Neural progenitor cell (in vitro differentiated cells): ENCODE data around the gene RPN1.

Experiments used
- EZH2phosphoT487 ChIP-seq: fragments of 200-600 bp; sonication (generic); IDR thresholded peaks from 2 replicates; pipeline ENCODE4 v1.6.1; 2017; ENCODE audit warnings: antibody characterized with exemption
- TF ChIP-seq, protein P1 (sequence below): fragments of 200-600 bp; sonication (generic); IDR thresholded peaks from 2 replicates; pipeline ENCODE4 v1.5.1; 2017; ENCODE audit warnings: antibody characterized with exemption, mild to moderate bottlenecking

DNA sequence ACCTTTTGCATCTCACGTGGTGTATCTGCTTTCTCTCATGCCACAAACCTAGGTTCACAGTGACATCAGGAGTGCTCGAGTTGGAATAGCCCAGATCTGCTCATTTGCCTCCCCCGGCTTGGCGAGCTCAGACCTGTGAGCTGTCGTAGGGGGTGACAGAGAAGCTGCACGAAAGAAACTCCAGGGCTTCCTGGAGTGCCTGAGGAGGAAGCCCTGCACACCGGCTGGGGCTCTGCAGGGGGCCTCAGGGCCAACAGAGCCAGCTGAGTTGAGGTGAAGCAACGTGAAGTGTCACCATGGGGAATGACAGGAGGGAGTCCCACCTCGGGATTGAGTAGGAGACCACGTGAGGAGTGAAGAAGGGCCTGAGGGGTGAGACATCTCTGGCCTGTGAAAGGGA is 62.5 kb downstream of the RPN1 start:
- no peak for TF ChIP-seq EZH2phosphoT487
- TF ChIP-seq, protein P1, sequence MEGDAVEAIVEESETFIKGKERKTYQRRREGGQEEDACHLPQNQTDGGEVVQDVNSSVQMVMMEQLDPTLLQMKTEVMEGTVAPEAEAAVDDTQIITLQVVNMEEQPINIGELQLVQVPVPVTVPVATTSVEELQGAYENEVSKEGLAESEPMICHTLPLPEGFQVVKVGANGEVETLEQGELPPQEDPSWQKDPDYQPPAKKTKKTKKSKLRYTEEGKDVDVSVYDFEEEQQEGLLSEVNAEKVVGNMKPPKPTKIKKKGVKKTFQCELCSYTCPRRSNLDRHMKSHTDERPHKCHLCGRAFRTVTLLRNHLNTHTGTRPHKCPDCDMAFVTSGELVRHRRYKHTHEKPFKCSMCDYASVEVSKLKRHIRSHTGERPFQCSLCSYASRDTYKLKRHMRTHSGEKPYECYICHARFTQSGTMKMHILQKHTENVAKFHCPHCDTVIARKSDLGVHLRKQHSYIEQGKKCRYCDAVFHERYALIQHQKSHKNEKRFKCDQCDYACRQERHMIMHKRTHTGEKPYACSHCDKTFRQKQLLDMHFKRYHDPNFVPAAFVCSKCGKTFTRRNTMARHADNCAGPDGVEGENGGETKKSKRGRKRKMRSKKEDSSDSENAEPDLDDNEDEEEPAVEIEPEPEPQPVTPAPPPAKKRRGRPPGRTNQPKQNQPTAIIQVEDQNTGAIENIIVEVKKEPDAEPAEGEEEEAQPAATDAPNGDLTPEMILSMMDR: no peak
